Ishikawa (cell line): Measurements from ENCODE around the gene FHIP1A.

Experiments
- CEBPB ChIP-seq: IDR thresholded peaks from 2 replicates; pipeline ENCODE4 v1.6.1; 2012
- CREB1 ChIP-seq: IDR thresholded peaks from 2 replicates; pipeline ENCODE4 v1.6.1; 2012; ENCODE audit warnings: low read depth
- EGR1 ChIP-seq: IDR thresholded peaks from 2 replicates; pipeline ENCODE4 v1.6.1; 2012
- EP300 ChIP-seq: IDR thresholded peaks from 2 replicates; pipeline ENCODE4 v1.6.1; 2012; ENCODE audit warnings: borderline replicate concordance
- FOXM1 ChIP-seq: IDR thresholded peaks from 2 replicates; pipeline ENCODE4 v1.6.1; 2012; ENCODE audit warnings: low read depth, borderline replicate concordance
- MAX ChIP-seq: IDR thresholded peaks from 2 replicates; pipeline ENCODE4 v1.6.1; 2012
- NFIC ChIP-seq: IDR thresholded peaks from 2 replicates; pipeline ENCODE4 v1.6.1; 2012
- RAD21 ChIP-seq: IDR thresholded peaks from 2 replicates; pipeline ENCODE4 v1.6.1; 2012; ENCODE audit warnings: low read depth
- REST ChIP-seq: IDR thresholded peaks from 2 replicates; pipeline ENCODE4 v1.6.1; 2012; ENCODE audit warnings: low read depth, mild to moderate bottlenecking
- TAF1 ChIP-seq: IDR thresholded peaks from 2 replicates; pipeline ENCODE4 v1.6.1; 2012; ENCODE audit warnings: low read depth, mild to moderate bottlenecking
- TCF12 ChIP-seq: IDR thresholded peaks from 2 replicates; pipeline ENCODE4 v1.6.1; 2012; ENCODE audit warnings: low read depth
- TEAD4 ChIP-seq: IDR thresholded peaks from 2 replicates; pipeline ENCODE4 v1.6.1; 2012
- USF1 ChIP-seq: IDR thresholded peaks from 2 replicates; pipeline ENCODE4 v1.6.1; 2012
- YY1 ChIP-seq: IDR thresholded peaks from 2 replicates; pipeline ENCODE4 v1.6.1; 2012; ENCODE audit warnings: low read depth
- ZBTB7A ChIP-seq: IDR thresholded peaks from 2 replicates; pipeline ENCODE4 v1.6.1; 2012; ENCODE audit warnings: low read depth

FHIP1A gene

GRCh38 chr4:151429957-151430570, 21.1 kb downstream of the FHIP1A start:
- TF ChIP-seq ZBTB7A (no peak), NFIC (0 out of 2 replicates have a peak, but pooled peaks have one; percentile 5)

GRCh38 chr4:151430740-151431457, 21.9 kb downstream of the FHIP1A start:
- no peak for TF ChIP-seq REST
- no peak for TF ChIP-seq NFIC
- no peak for TF ChIP-seq CREB1
- no peak for TF ChIP-seq EP300
- no peak for TF ChIP-seq EGR1
- TF ChIP-seq FOXM1, result no peak
- no peak for TF ChIP-seq CEBPB
- no peak for TF ChIP-seq ZBTB7A
- no peak for TF ChIP-seq RAD21
- TF ChIP-seq YY1, result no peak
- no peak for TF ChIP-seq MAX
- TF ChIP-seq TEAD4, result no peak
- TF ChIP-seq TCF12, result no peak
- TF ChIP-seq TAF1, result no peak
- no peak for TF ChIP-seq USF1

- no peak for TF ChIP-seq TCF12
- no peak for TF ChIP-seq CEBPB
- TF ChIP-seq USF1, result no peak
- TF ChIP-seq CREB1, result no peak
- TF ChIP-seq TAF1, result no peak
- no peak for TF ChIP-seq EP300
- TF ChIP-seq EGR1, result no peak
- TF ChIP-seq TEAD4, result no peak
- no peak for TF ChIP-seq MAX
- TF ChIP-seq YY1, result no peak
- no peak for TF ChIP-seq ZBTB7A
- TF ChIP-seq FOXM1, result no peak
- no peak for TF ChIP-seq RAD21
- TF ChIP-seq REST, result no peak
- TF ChIP-seq NFIC, result no peak
These were observed 22.8 kb downstream of the FHIP1A start for GRCh38 chr4:151431728-151432127.

GRCh38 chr4:151432654-151433053, 23.7 kb downstream of the FHIP1A start:
- TF ChIP-seq FOXM1, result no peak
- TF ChIP-seq CEBPB, result no peak
- TF ChIP-seq EP300, result no peak
- TF ChIP-seq YY1, result no peak

GRCh38 chr4:151434183-151434860, 25.3 kb downstream of the FHIP1A start:
- no peak for TF ChIP-seq ZBTB7A
- TF ChIP-seq EGR1, result no peak
- TF ChIP-seq NFIC, result 0 out of 2 replicates have a peak, but pooled peaks have one; percentile 8
- TF ChIP-seq YY1, result no peak
- no peak for TF ChIP-seq TCF12
- TF ChIP-seq RAD21, result no peak
- peak; percentile 57; the same call in 1 of the 2 replicates for TF ChIP-seq TEAD4
- TF ChIP-seq FOXM1, result no peak
